ENCODE data around the gene TBR1. TPM values are rescaled to one million over a fixed set of nuclear protein-coding genes. Genes with fewer than 3 reads are reported as not detected.

TBR1 gene
- total and polyA plus RNA-seq, 2 experiments from 2014 or later = not detected

DNA sequence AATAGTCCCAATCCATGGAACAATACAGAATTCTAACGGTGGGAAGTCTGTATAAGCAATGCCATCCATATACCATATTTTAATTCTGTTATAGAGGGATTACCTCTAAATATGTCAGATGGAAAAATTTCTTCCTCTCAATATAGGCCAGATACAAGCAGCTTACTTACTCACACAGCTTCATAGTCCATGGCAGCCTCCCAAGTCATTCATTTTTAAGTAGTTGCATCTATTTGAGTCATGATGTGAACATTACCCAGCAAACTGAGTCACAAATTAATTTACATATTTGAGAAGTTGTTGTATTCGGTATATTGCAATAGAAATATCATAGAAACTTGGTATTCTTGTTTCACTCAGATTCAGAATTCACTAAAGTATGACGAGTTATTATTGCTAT is 20.3 kb downstream of the TBR1 start:
- no peaks in the 10 kb centered on the region for H3K9me3 Mint-ChIP-seq
- no peaks in the 10 kb centered on the region for H3K79me2 ChIP-seq (replicated peaks; ENCODE audit: insufficient read depth)

More for the DNA sequence above, 20.3 kb downstream of the TBR1 start:
- peaks cover 6% of the 10 kb centered on the region for H3K27me3 Mint-ChIP-seq (ENCODE audit: insufficient read depth, low read depth, poor library complexity)
- peaks cover 7% of the 10 kb centered on the region; the same call in 2 of the 3 replicates for H3K4me1 Mint-ChIP-seq
- Histone ChIP-seq H2AFZ (no peak overlapping the region), H3K27ac (ENCODE audit: low read depth) (no peak overlapping the region), H3K36me3 (ENCODE audit: insufficient read depth) (no peaks in the 10 kb centered on the region), H3K4me1 (ENCODE audit: insufficient read depth) (no peaks in the 10 kb centered on the region), H3K4me3 (no peak overlapping the region), H3K4me2 (no peak overlapping the region), H3F3A (replicated peaks; ENCODE audit: low read depth) (no peaks in the 10 kb centered on the region), H3K27me3 (ENCODE audit: insufficient read depth) (peaks cover 14% of the 10 kb centered on the region; the same call in 1 of the 2 replicates), H4K20me1 (replicated peaks; ENCODE audit: insufficient read depth) (no peaks in the 10 kb centered on the region), H3K9me2 (ENCODE audit: insufficient read depth) (no peaks in the 10 kb centered on the region)
- DNase-seq (ENCODE audit: low spot score) (no peak), ATAC-seq (no peak)
- no peak overlapping the region for H3K4me3 Mint-ChIP-seq
- no peaks in the 10 kb centered on the region for H3K36me3 Mint-ChIP-seq (ENCODE audit: low read depth)
- no peak overlapping the region for H3K27ac Mint-ChIP-seq
- TF ChIP-seq ZNF114 (CRISPR knock-in tag; IDR thresholded peaks at IDR 0.05) (no peak), CREB1 (CRISPR knock-in tag; IDR thresholded peaks at IDR 0.05; ENCODE audit: low read depth) (no peak), JUNB (IDR thresholded peaks at IDR 0.05; ENCODE audit: unreplicated experiment) (no peak), POLR2AphosphoS5 (IDR thresholded peaks at IDR 0.05; ENCODE audit: low read depth) (no peak), STAT1 (IDR thresholded peaks at IDR 0.05; ENCODE audit: unreplicated experiment) (no peak), EZH2phosphoT487 (IDR thresholded peaks at IDR 0.05; ENCODE audit: unreplicated experiment) (no peak), EZH2 (IDR thresholded peaks at IDR 0.05; ENCODE audit: low read depth, unreplicated experiment) (no peak), NANOG (IDR thresholded peaks at IDR 0.05; ENCODE audit: borderline replicate concordance) (no peak), ZNF331 (CRISPR knock-in tag; IDR thresholded peaks at IDR 0.05; ENCODE audit: low read depth) (no peak)
- TF ChIP-seq, protein P1, sequence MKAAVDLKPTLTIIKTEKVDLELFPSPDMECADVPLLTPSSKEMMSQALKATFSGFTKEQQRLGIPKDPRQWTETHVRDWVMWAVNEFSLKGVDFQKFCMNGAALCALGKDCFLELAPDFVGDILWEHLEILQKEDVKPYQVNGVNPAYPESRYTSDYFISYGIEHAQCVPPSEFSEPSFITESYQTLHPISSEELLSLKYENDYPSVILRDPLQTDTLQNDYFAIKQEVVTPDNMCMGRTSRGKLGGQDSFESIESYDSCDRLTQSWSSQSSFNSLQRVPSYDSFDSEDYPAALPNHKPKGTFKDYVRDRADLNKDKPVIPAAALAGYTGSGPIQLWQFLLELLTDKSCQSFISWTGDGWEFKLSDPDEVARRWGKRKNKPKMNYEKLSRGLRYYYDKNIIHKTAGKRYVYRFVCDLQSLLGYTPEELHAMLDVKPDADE (IDR thresholded peaks at IDR 0.05) = no peak
- TF ChIP-seq, protein P2, sequence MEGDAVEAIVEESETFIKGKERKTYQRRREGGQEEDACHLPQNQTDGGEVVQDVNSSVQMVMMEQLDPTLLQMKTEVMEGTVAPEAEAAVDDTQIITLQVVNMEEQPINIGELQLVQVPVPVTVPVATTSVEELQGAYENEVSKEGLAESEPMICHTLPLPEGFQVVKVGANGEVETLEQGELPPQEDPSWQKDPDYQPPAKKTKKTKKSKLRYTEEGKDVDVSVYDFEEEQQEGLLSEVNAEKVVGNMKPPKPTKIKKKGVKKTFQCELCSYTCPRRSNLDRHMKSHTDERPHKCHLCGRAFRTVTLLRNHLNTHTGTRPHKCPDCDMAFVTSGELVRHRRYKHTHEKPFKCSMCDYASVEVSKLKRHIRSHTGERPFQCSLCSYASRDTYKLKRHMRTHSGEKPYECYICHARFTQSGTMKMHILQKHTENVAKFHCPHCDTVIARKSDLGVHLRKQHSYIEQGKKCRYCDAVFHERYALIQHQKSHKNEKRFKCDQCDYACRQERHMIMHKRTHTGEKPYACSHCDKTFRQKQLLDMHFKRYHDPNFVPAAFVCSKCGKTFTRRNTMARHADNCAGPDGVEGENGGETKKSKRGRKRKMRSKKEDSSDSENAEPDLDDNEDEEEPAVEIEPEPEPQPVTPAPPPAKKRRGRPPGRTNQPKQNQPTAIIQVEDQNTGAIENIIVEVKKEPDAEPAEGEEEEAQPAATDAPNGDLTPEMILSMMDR (conservative IDR thresholded peaks at IDR 0.05; ENCODE audit: low read depth in 2 of 2) = no peak
- TF ChIP-seq, protein P3, sequence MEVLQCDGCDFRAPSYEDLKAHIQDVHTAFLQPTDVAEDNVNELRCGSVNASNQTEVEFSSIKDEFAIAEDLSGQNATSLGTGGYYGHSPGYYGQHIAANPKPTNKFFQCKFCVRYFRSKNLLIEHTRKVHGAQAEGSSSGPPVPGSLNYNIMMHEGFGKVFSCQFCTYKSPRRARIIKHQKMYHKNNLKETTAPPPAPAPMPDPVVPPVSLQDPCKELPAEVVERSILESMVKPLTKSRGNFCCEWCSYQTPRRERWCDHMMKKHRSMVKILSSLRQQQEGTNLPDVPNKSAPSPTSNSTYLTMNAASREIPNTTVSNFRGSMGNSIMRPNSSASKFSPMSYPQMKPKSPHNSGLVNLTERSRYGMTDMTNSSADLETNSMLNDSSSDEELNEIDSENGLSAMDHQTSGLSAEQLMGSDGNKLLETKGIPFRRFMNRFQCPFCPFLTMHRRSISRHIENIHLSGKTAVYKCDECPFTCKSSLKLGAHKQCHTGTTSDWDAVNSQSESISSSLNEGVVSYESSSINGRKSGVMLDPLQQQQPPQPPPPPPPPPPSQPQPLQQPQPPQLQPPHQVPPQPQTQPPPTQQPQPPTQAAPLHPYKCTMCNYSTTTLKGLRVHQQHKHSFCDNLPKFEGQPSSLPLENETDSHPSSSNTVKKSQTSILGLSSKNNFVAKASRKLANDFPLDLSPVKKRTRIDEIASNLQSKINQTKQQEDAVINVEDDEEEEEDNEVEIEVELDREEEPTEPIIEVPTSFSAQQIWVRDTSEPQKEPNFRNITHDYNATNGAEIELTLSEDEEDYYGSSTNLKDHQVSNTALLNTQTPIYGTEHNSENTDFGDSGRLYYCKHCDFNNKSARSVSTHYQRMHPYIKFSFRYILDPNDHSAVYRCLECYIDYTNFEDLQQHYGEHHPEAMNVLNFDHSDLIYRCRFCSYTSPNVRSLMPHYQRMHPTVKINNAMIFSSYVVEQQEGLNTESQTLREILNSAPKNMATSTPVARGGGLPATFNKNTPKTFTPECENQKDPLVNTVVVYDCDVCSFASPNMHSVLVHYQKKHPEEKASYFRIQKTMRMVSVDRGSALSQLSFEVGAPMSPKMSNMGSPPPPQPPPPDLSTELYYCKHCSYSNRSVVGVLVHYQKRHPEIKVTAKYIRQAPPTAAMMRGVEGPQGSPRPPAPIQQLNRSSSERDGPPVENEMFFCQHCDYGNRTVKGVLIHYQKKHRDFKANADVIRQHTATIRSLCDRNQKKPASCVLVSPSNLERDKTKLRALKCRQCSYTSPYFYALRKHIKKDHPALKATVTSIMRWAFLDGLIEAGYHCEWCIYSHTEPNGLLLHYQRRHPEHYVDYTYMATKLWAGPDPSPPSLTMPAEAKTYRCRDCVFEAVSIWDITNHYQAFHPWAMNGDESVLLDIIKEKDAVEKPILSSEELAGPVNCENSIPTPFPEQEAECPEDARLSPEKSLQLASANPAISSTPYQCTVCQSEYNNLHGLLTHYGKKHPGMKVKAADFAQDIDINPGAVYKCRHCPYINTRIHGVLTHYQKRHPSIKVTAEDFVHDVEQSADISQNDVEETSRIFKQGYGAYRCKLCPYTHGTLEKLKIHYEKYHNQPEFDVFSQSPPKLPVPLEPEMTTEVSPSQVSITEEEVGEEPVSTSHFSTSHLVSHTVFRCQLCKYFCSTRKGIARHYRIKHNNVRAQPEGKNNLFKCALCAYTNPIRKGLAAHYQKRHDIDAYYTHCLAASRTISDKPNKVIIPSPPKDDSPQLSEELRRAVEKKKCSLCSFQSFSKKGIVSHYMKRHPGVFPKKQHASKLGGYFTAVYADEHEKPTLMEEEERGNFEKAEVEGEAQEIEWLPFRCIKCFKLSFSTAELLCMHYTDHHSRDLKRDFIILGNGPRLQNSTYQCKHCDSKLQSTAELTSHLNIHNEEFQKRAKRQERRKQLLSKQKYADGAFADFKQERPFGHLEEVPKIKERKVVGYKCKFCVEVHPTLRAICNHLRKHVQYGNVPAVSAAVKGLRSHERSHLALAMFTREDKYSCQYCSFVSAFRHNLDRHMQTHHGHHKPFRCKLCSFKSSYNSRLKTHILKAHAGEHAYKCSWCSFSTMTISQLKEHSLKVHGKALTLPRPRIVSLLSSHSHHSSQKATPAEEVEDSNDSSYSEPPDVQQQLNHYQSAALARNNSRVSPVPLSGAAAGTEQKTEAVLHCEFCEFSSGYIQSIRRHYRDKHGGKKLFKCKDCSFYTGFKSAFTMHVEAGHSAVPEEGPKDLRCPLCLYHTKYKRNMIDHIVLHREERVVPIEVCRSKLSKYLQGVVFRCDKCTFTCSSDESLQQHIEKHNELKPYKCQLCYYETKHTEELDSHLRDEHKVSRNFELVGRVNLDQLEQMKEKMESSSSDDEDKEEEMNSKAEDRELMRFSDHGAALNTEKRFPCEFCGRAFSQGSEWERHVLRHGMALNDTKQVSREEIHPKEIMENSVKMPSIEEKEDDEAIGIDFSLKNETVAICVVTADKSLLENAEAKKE (CRISPR knock-in tag; IDR thresholded peaks at IDR 0.05) = no peak
- TF ChIP-seq, protein P4, sequence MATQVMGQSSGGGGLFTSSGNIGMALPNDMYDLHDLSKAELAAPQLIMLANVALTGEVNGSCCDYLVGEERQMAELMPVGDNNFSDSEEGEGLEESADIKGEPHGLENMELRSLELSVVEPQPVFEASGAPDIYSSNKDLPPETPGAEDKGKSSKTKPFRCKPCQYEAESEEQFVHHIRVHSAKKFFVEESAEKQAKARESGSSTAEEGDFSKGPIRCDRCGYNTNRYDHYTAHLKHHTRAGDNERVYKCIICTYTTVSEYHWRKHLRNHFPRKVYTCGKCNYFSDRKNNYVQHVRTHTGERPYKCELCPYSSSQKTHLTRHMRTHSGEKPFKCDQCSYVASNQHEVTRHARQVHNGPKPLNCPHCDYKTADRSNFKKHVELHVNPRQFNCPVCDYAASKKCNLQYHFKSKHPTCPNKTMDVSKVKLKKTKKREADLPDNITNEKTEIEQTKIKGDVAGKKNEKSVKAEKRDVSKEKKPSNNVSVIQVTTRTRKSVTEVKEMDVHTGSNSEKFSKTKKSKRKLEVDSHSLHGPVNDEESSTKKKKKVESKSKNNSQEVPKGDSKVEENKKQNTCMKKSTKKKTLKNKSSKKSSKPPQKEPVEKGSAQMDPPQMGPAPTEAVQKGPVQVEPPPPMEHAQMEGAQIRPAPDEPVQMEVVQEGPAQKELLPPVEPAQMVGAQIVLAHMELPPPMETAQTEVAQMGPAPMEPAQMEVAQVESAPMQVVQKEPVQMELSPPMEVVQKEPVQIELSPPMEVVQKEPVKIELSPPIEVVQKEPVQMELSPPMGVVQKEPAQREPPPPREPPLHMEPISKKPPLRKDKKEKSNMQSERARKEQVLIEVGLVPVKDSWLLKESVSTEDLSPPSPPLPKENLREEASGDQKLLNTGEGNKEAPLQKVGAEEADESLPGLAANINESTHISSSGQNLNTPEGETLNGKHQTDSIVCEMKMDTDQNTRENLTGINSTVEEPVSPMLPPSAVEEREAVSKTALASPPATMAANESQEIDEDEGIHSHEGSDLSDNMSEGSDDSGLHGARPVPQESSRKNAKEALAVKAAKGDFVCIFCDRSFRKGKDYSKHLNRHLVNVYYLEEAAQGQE (IDR thresholded peaks at IDR 0.05; ENCODE audit: unreplicated experiment) = no peak

All from GM23338 (cell line).